CD4-positive, alpha-beta T cell treated with Interleukin-12 subunit alpha and Interleukin-12 subunit beta, for 1 hour (primary cell): ENCODE measurements around the gene IL4.
"Not testable (repeated sequence)": the region's sequence is repeated elsewhere in the genome, so short reads cannot be mapped to it uniquely, and the experiment has no call there.

Source experiments
- DNase-seq: peaks from one replicate; pipeline ENCODE4 v3.0.0-alpha.2; 2020

The IL4 gene

DNA sequence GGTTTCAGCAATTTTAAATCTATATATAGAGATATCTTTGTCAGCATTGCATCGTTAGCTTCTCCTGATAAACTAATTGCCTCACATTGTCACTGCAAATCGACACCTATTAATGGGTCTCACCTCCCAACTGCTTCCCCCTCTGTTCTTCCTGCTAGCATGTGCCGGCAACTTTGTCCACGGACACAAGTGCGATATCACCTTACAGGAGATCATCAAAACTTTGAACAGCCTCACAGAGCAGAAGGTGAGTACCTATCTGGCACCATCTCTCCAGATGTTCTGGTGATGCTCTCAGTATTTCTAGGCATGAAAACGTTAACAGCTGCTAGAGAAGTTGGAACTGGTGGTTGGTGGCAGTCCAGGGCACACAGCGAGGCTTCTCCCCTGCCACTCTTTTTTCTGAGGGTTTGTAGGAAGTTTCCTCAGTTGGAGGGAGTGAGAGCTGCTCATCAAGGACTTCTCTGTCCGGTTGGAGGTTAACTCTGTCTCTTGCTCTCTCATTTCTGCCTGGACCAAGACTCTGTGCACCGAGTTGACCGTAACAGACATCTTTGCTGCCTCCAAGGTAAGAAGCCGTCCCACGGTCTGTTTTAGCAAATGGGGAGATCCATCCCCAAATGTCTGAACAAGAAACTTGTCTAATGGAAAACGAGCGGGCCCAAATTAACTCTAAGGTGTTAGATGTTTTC lies at the start of gene IL4:
IL4 (plus strand) TSS at position 51 of the 692 bp plus-strand sequence; CDS start at position 113, 62 bp downstream.
- no peak for DNase-seq

DNA sequence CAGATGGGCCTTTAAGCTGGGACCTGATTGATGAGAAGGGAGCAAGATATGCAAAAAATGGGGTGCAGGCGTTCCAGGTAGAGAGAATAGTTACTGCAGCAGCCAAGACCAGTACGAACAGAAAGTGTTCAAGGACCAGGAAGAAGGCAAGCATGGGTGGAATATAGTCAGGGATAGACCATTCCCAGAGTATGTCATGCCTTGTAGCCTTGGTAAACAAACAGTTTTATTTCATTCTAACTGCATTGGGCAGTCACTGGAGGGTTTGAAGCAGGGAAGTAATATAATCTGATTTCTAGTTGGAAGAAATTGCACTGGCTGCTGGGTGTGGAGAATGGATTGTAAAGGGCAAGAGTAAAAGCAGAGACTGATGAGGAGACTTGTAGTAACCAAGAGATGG lies 46.3 kb upstream of the IL4 start:
- DNase-seq = no peak

DNA sequence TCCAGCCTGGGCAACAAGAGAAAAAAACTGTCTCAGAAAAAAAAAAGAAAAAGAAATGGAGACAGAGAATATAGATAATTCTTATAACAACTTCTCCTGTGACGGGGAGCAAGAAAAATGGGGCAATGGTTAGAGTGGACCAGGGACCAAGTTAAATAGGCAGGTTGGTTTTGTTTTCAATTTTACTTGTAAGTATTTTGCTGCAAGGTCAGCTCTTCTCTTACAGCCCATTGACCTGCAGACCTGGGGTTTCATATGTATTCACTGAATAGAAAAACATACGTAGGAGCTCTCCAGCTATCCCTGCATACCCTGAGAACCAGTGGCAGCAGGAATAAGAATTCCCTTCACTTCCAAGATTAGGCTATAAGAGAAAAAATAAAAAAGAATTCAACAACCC lies 45.0 kb upstream of the IL4 start:
- DNase-seq = no peak

DNA sequence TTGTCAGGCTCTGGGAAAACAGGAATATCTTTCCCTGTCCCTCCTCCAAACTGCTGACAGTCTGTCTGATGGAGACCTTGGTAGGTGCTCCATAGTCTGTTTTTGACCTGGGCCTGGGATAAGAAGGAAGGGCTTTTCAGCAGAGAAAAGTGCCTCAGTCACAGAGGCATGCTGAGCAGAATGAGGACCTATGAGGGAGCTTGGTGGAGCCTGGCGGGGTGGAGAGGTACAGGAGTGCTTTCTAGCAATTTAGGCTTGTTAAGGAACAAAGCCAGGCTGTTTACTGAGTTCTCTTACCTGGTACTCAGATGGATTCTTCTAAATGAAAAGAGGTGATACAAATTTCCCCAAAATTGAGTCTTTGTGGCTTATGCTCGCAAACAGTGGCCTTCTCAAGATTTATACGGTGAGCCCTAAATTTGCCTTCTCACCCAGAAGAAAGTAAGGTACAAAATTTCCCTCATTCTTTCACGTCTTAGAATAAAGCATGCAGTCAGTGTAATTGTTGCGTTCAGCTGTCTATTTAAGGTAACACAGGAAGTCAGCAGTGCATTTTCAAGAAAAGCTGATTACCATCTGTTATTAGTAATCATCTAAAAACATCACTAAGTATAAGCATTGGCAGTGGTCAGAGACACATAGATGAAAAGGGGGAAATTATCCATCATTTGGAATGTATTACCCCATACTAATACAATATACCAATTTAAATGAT lies 44.4 kb upstream of the IL4 start:
- DNase-seq = peak; percentile 7

DNA sequence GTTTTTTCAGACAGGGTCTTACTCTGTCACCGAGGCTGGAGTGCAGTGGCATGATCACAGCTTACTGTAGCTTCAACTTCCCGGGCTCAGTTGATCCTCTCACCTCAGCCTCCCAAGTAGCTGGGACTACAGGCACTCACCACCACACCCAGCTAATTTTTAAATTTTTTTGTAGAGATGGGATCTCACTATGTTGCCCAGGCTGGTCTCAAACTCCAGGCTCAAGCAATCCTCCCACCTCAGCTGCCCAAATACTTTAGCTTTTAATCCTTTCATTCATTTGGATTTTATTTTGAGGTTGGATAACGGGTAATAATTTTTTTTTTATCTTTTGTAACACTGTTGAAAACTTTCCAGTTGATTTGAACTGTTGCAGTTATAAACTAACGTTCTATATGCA lies 40.2 kb upstream of the IL4 start:
- not testable (repeated sequence) for DNase-seq

DNA sequence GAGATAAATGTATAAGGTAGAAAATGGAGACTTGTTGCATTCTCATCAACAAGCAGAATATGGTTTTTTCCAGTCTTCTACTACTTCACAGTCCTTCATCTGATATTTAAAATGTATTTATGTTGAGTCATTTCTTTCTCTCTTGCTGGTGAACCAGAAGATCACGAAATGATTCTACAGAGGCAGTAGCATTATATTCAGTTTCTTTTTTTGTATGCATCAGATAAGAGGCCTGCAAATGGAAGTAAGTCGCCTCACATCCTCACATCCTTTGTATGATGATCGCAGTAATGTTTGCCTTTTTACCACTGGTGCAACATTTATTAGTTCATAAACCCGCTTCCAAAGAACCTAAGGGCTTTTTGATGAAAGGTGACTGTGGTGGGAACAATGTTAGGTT lies 37.9 kb upstream of the IL4 start:
- DNase-seq = no peak

DNA sequence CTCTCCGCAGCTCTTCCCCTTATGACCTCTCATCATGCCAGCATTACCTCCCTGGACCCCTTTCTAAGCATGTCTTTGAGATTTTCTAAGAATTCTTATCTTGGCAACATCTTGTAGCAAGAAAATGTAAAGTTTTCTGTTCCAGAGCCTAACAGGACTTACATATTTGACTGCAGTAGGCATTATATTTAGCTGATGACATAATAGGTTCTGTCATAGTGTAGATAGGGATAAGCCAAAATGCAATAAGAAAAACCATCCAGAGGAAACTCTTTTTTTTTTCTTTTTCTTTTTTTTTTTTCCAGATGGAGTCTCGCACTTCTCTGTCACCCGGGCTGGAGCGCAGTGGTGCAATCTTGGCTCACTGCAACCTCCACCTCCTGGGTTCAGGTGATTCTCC lies 36.5 kb upstream of the IL4 start:
- DNase-seq = no peak

DNA sequence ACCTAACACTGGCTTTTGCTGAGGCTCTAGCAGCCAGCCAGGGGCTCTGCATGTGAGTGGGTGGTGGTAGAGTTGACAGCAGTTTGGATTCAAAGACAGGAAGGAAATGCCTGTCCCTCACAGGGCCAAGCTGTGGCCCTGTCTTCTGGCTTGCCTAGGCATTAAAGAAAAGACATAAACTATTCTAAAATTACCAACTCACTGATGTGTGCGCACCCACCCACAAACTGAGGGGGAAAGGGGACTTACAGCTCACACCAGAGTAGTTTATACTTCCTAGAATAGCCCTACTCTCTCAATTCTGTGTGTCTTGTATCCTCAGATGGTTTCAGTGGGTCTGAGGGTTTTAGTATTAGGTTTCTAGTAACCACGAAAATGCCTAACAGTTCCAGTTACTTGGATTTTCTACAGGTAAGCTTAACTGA lies 34.1 kb upstream of the IL4 start:
- DNase-seq = no peak

DNA sequence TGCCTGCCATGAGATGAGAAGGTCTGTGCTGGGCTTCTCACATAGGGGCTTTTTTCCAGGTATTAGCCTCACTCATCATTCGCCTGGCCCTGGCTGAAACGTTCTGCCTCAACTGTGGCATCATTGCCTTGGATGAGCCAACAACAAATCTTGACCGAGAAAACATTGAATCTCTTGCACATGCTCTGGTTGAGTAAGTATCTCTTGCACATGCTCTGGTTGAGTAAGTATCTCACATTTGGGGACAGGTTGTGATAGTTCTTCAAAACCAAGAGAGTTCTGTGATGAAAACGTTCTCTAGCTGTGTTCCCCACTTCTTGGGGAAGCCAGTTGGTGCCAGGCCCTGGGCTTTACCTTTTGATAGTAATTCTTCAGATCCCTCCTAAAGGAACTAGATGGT lies 33.2 kb upstream of the IL4 start:
- no peak for DNase-seq

DNA sequence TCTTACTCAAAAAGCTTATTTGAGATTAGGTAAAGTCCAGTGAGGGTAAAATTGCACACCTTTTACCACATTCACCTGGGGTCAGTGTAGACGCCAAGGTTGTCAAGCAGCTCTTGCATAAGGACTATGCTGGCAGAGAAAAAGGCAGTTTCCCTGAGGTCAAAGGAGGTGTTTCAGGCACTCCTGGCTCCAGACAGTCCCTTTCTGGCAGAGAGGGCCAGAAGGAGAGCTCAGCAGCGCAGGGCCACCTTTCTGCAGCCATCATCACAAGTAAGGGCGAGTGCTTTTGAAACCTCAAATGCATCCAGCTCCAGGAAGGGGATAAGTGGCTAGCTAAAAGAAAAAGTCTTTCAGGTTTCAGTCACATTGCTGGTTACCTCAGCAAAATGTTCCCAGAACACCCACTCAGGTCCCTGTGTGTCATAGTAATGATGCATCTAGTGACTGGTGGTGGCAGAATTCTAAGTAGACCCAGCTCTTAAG lies 32.5 kb upstream of the IL4 start:
- DNase-seq = no peak

DNA sequence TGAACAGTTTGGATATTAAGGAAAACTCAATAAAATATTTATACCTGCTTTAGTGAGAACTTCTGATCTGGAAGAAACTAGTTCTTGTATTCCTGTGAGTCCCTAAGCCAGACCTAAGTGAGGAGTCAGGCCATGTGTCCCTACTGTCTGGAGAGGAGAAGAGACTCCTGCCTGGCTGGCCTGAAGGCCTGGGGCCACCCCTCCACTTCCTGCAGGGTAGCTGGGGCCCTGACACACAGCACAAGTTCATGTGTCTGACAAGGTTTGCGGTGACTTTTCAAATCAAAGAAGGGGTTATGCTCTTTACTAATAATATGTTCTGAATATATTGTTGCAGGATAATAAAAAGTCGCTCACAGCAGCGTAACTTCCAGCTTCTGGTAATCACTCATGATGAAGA lies 31.9 kb upstream of the IL4 start:
- no peak for DNase-seq

DNA sequence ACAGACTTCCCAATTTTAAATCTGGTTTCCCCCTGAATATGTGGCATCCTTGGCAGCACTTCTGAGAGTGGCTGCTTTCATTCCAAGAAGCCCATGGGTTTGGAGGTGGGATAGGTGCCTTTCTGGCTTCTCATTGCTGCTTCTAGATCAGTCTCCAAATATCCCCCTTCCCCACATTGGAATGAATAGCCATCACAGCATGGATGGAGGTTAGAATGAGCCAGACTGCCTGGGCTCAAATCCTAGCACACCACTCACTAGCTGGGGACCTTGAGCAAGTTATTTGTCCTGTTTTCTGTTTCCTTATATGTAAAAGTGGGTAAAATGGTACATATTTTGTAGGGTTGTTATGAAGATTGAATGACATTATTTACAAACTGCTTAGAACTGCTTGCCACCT lies 29.6 kb upstream of the IL4 start:
- DNase-seq = no peak

DNA sequence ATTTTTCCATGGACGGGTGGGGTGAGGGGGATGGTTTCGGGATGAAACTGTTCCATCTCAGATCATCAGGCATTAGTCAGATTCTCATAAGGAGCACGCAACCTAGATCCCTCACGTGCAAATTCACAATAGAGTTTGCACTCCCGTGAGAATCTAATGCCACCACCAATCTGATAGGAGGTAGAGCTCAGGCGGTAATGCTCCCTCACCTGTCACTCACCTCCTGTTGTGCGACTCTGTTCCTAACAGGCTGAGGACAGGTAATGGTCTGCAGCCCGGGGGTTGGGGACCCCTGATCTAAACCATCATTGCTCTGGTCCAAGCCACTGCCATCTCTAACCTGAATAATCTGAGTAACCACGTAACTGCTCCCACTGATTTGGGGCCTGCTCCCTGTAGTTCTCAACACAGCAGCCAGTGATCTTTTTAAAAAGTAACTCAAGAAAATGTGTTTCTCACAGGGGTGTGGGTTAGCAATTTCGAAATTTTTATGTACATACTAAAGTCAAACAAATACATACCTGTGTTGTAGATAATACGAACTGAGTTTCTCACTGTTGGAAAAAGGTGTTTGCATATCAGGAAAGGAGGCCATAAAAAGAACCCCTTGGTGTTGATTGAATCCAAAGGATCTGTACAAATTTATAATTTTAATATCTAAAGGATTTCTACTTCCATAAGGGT lies 27.1 kb upstream of the IL4 start:
- DNase-seq = no peak

DNA sequence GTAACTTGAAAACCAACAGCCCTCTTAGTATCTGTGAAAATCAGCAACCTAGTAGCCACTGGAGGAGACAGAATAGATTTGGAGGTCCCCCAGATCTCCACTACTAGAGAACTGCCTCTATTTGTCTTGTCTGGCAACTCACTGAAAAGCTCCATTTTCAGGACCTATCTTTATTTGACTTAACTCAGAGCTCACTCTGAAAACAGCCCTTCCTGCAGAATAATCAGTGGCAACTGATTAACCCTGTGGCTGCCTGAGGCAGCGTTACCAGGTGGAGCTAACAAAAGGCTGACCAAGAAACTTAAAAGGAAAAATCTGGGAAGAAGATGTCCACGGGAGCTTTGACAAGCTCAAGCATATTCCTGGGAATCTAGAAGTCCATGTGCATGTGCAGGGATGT lies 26.3 kb upstream of the IL4 start:
- no peak for DNase-seq

DNA sequence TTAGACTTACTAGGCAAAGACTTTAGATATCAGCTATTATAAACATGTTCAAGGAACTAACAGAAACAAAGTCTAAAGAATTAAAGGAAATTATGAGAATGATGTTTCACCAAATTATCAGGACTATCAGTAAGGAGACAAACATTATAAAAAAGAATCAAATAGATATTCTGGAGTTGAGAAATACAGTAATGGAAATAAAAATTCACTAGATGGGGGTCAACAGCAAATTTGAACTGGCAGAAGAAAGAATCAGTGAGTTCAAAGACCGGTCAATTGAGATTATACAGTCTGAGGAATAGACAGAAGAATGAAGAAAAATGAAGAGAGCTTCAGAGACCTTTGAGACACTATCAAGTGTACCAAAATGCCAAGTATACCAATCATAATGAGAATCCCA lies 25.4 kb upstream of the IL4 start:
- DNase-seq = no peak

DNA sequence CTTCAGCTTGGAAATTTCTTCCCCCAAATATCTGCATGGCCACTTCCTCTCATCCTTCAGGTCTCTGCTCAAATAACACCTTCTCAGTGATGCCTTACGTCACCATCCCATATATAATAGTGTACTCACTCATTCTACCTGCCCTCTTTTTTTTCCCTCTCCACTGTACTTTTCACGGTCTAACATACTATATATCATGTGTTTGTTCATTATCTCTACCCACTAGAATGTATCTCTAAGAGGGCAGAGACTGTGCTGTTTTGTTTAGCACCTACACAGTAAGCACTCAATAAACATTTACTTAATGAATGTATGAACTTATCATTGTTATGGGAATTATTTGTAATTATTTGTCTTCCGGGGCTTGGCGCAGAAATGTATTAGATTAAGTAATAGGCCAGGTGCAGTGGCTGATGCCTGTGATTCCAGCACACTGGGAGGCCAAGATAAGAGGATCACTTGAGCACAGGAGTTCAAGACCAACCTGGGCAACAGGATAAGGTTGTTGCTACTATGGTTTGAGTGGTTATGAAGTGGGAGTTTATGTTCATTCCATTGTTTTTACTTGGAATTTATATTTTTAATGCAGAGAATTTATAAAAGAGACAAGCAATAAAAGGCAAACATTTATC lies 21.8 kb upstream of the IL4 start:
- no peak for DNase-seq

DNA sequence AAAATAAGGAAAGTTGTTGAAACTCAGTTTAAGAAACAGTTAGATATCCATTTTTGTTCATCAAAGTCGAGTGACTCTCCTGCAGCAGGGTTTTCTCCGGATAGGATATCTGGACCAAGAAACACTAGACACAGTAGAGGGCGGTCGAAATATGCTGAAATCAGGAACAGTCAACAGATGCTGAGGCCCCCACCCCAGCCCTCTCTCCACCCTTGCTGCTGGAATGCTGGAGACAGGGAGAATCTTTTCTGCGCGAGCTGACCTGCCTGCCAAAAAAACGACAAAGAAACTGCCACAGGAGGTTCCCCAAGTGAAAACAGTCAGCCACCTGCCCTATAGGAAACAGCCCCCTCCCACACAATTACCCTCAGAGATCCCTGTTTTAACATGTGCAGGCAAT lies 20.1 kb upstream of the IL4 start:
- no peak for DNase-seq

DNA sequence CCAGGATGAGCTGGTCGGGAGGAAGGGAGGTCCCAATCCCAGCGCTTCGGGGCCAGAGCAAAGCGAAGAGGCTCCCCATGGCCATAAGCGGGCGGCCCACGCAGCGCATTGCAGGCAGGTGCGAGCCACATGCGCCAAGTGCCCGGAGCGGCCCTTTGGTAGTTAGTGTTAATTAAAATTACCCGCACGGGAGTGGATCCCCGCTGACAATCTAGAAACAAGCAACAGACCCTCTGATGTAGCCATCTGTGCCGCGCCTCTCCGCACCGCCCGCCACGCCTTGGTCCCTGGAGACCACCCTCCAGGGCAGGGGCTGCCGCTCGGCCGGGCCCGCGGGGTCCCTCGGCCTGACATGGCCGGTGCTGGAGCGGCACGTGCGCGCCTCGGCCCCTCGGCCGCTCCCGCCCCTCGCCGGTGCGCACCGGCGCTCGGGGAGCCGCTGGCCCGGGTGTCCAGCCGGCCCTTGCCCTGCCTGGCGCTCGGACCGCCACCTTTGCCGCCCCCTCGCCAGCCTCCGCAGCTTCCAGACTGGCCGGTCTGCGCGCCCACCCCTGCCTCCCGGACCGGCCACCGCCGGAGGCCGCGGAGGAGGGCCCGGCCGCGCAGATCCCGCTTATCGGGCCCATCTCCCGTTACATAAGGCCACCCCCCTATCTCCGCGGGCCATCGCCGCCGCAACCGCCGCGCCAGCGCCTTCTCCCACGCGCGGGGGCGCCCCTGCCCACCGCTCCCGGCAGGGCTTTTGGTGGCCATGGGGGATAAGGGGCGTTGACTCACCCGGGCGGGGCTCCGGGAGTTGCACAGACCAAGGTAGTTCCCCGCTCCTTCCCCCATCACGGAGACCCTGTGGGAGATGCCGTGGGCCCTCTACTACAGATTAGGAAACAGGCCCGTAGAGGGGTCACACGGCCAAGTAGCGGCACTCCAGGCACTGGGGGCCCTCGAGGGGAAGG lies 17.7 kb upstream of the IL4 start:
- DNase-seq = peak; percentile 39

DNA sequence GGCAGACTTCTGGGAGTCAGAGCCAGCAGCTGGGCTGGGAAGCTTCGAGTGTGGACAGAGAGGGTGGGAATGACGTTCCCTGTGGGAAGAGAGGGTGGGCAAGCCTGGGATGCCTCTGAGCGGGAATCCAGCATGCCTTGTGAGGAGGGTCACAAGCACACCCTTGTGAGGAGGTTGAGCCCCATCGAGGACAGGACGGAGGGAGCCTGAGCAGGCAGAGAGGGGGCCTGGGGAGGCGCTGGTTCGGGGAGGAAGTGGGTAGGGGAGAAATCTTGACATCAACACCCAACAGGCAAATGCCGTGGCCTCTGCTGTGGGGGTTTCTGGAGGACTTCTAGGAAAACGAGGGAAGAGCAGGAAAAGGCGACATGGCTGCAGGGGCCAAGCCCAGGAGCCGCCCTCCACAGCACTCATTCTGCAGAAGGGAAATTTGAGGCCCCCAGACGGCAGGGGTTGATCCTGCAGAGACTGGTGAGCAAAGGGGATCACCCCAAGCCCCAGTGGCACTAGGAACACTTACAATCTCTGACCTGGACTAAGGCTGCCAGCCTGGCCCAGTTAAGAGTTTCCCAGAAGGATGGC lies 16.9 kb upstream of the IL4 start:
- DNase-seq = no peak

DNA sequence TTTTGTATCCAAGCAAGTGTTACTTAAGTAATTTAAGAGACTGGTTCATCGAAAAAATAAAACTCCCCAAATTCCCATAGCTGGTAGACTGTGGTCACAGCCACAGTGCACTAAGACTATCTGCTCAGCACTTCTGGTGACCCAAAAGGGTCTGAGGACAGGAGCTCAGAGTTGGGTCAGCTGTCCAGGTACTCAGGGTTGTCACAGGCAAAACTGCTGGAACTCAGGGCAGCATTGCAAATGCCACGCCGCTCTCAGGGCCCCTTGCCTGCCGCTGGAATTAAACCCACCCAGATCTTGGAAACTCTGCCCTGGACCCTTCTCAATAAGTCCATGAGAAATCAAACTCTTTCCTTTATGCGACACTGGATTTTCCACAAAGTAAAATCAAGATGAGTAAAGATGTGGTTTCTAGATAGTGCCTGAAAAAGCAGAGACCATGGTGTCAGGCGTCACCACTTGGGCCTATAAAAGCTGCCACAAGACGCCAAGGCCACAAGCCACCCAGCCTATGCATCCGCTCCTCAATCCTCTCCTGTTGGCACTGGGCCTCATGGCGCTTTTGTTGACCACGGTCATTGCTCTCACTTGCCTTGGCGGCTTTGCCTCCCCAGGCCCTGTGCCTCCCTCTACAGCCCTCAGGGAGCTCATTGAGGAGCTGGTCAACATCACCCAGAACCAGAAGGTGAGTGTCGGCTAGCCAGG lies 16.0 kb upstream of the IL4 start, which contains the start of gene IL13:
IL13 (plus strand) TSS at position 498 of the 705 bp plus-strand sequence; CDS start at position 512, 14 bp downstream.
- no peak for DNase-seq
